ENCODE results near the gene TMTC4. TPM values are rescaled to one million over a fixed set of nuclear protein-coding genes. Genes with fewer than 3 reads are reported as not detected.

Gene TMTC4
- total RNA-seq, 1 experiment from 2014 or later: 14.6 TPM

DNA sequence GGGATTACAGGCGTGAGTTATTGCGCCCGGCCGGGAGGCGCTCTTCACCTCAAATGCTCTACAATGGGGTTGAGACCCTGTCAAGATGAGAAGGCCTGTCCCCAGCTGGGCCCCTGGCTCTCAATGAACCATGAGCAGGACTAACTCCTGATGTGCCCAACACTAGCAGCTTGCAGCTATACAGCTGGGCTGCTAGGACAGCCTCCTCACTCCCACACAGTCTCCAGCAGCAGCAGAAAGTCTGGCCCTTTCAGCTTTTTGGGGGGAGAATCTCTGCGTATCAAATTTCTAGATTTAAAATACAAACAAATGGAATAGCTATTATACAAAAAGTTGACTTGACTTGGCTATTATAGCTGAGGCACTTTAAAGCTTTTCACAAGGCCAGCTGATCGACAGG is 30.2 kb downstream of the TMTC4 start:
- intact Hi-C loops (cut with micrococcal nuclease; ENCODE audit: unreplicated experiment) (no loop called here), in situ Hi-C loops (cut with HindIII; ENCODE audit: low pct_unique_long_range_greater_than_20kb, low sequenced_read_pairs) (no loop called here)
- Histone ChIP-seq H3K36me3 (ENCODE audit: control insufficient read depth, insufficient read depth, low read length) (no peaks in the 10 kb centered on the region), H3K27ac (ENCODE audit: low read length) (no peak overlapping the region), H3K4me3 (ENCODE audit: low read depth in 2 of 2, low read length in 2 of 2) (no peak overlapping the region), H3K27me3 (ENCODE audit: control insufficient read depth, insufficient read depth, low read length) (no peaks in the 10 kb centered on the region), H3K4me1 (ENCODE audit: control insufficient read depth, insufficient read depth, low read length) (no peaks in the 10 kb centered on the region), H3K9me3 (ENCODE audit: control insufficient read depth, insufficient read depth, low read depth, low read length) (no peaks in the 10 kb centered on the region)
- TF ChIP-seq TCF7L2 (IDR thresholded peaks at IDR 0.05; ENCODE audit: low read depth, low read length): no peak
- no peak for TF ChIP-seq POLR2AphosphoS5 (IDR thresholded peaks at IDR 0.05; ENCODE audit: low read depth, low read length)
- TF ChIP-seq, protein P1, sequence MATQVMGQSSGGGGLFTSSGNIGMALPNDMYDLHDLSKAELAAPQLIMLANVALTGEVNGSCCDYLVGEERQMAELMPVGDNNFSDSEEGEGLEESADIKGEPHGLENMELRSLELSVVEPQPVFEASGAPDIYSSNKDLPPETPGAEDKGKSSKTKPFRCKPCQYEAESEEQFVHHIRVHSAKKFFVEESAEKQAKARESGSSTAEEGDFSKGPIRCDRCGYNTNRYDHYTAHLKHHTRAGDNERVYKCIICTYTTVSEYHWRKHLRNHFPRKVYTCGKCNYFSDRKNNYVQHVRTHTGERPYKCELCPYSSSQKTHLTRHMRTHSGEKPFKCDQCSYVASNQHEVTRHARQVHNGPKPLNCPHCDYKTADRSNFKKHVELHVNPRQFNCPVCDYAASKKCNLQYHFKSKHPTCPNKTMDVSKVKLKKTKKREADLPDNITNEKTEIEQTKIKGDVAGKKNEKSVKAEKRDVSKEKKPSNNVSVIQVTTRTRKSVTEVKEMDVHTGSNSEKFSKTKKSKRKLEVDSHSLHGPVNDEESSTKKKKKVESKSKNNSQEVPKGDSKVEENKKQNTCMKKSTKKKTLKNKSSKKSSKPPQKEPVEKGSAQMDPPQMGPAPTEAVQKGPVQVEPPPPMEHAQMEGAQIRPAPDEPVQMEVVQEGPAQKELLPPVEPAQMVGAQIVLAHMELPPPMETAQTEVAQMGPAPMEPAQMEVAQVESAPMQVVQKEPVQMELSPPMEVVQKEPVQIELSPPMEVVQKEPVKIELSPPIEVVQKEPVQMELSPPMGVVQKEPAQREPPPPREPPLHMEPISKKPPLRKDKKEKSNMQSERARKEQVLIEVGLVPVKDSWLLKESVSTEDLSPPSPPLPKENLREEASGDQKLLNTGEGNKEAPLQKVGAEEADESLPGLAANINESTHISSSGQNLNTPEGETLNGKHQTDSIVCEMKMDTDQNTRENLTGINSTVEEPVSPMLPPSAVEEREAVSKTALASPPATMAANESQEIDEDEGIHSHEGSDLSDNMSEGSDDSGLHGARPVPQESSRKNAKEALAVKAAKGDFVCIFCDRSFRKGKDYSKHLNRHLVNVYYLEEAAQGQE (IDR thresholded peaks at IDR 0.05; ENCODE audit: insufficient read depth in 1 of 2, low read depth in 2 of 2, low read length in 1 of 2): no peak
- TF ChIP-seq, protein P2, sequence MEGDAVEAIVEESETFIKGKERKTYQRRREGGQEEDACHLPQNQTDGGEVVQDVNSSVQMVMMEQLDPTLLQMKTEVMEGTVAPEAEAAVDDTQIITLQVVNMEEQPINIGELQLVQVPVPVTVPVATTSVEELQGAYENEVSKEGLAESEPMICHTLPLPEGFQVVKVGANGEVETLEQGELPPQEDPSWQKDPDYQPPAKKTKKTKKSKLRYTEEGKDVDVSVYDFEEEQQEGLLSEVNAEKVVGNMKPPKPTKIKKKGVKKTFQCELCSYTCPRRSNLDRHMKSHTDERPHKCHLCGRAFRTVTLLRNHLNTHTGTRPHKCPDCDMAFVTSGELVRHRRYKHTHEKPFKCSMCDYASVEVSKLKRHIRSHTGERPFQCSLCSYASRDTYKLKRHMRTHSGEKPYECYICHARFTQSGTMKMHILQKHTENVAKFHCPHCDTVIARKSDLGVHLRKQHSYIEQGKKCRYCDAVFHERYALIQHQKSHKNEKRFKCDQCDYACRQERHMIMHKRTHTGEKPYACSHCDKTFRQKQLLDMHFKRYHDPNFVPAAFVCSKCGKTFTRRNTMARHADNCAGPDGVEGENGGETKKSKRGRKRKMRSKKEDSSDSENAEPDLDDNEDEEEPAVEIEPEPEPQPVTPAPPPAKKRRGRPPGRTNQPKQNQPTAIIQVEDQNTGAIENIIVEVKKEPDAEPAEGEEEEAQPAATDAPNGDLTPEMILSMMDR (IDR thresholded peaks at IDR 0.05): no peak
- TF ChIP-seq SIN3A (IDR thresholded peaks at IDR 0.05; ENCODE audit: borderline replicate concordance, insufficient read depth, low read depth, low read length): no peak
- ChIA-PET CTCF (interaction anchor here (0.6 kb wide), 1 partner anchor 208 kb away, joined by 3 read pairs; no protein-coding TSS in a partner anchor), POLR2A (no interaction called here)
- no TSS peak for BruUV-seq (replicated peaks)
- no peak for ATAC-seq
- no peak for DNase-seq (ENCODE audit: low read depth, low spot score)

DNA sequence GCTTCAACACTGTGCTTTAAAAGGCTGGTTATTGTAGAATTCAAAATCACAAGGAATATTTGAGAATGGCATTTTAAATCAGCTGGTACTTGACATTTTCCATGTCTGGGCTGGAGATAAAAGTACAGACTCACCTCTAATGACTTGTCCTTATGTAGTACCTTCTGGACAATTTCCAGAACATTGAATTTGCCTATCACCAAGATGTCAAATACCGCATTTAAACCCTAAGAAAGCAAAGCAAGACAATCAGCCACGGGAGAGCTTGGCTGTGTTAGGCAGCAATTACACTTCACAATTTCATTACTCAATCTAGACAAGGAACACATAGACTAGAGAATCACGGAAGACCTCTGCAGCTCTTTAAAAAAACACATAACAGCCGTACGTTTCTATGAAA is 36.8 kb downstream of the TMTC4 start:
- no peaks in the 10 kb centered on the region for H3K9me3 ChIP-seq (ENCODE audit: control insufficient read depth, insufficient read depth, low read depth, low read length)
- no peak for TF ChIP-seq SIN3A (IDR thresholded peaks at IDR 0.05; ENCODE audit: borderline replicate concordance, insufficient read depth, low read depth, low read length)
- TF ChIP-seq POLR2AphosphoS5 (IDR thresholded peaks at IDR 0.05; ENCODE audit: low read depth, low read length): no peak
- TF ChIP-seq, protein P1 (IDR thresholded peaks at IDR 0.05; ENCODE audit: insufficient read depth in 1 of 2, low read depth in 2 of 2, low read length in 1 of 2): no peak
- no peak for TF ChIP-seq TCF7L2 (IDR thresholded peaks at IDR 0.05; ENCODE audit: low read depth, low read length)
- TF ChIP-seq, protein P2 (IDR thresholded peaks at IDR 0.05): no peak
- H3K27me3 ChIP-seq (ENCODE audit: control insufficient read depth, insufficient read depth, low read length): no peaks in the 10 kb centered on the region
- H3K4me1 ChIP-seq (ENCODE audit: control insufficient read depth, insufficient read depth, low read length): no peaks in the 10 kb centered on the region
- H3K36me3 ChIP-seq (ENCODE audit: control insufficient read depth, insufficient read depth, low read length): no peaks in the 10 kb centered on the region
- ChIA-PET CTCF (no interaction called here), POLR2A (no interaction called here)
- H3K27ac ChIP-seq (ENCODE audit: low read length): no peak overlapping the region
- in situ Hi-C loops (cut with HindIII; ENCODE audit: low pct_unique_long_range_greater_than_20kb, low sequenced_read_pairs) (no loop called here), intact Hi-C loops (cut with micrococcal nuclease; ENCODE audit: unreplicated experiment) (no loop called here)
- no peak overlapping the region for H3K4me3 ChIP-seq (ENCODE audit: low read depth in 2 of 2, low read length in 2 of 2)
- no TSS peak for BruUV-seq (replicated peaks)
- no peak for DNase-seq (ENCODE audit: low read depth, low spot score)
- ATAC-seq: no peak
